MM.1S (cell line): ENCODE data around the gene ZNRF3.

ENCODE experiments used
- DNase-seq: peaks from one replicate; pipeline ENCODE4 v3.0.0-alpha.2; 2015
- H2AFZ ChIP-seq: fragments of 300-600 bp; sonication (generic); 2 replicates; pipeline ENCODE4 v1.6.0; 2016; ENCODE audit warnings: antibody characterized with exemption, low read length
- H3F3A ChIP-seq: fragments of 300-600 bp; sonication (generic); 2 replicates; pipeline ENCODE4 v1.6.1; 2016; ENCODE audit warnings: mild to moderate bottlenecking, antibody characterized with exemption, low read length, moderate library complexity, mixed read lengths; ENCODE audit not compliant: insufficient read depth
- H3K27ac ChIP-seq: fragments of 300-600 bp; sonication (generic); 2 replicates; pipeline ENCODE4 v1.5.1; 2016; ENCODE audit warnings: mild to moderate bottlenecking, low read length
- H3K27me3 ChIP-seq: fragments of 300-600 bp; sonication (generic); replicated peaks from 2 replicates; pipeline ENCODE4 v1.6.0; 2016; ENCODE audit warnings: low read length; ENCODE audit not compliant: insufficient read depth
- H3K36me3 ChIP-seq: fragments of 300-600 bp; sonication (generic); replicated peaks from 2 replicates; pipeline ENCODE4 v1.6.1; 2016; ENCODE audit warnings: mild to moderate bottlenecking, low read length, mixed read lengths; ENCODE audit not compliant: insufficient read depth
- H3K4me1 ChIP-seq: fragments of 300-600 bp; sonication (generic); 2 replicates; pipeline ENCODE4 v1.6.1; 2016; ENCODE audit warnings: low read length, mixed read lengths
- H3K4me2 ChIP-seq: fragments of 300-600 bp; sonication (generic); 2 replicates; pipeline ENCODE4 v1.6.0; 2016; ENCODE audit warnings: low read depth, low read length
- H3K4me3 ChIP-seq: fragments of 300-600 bp; sonication (generic); 2 replicates; pipeline ENCODE4 v1.5.1; 2016; ENCODE audit warnings: low read length, mixed read lengths
- H3K79me2 ChIP-seq: fragments of 300-600 bp; sonication (generic); 2 replicates; pipeline ENCODE4 v1.6.1; 2016; ENCODE audit warnings: mixed run types, low read length, mixed read lengths
- H3K9ac ChIP-seq: fragments of 300-600 bp; sonication (generic); 2 replicates; pipeline ENCODE4 v1.6.1; 2016; ENCODE audit warnings: low read length, mixed read lengths
- H3K9me2 ChIP-seq: fragments of 300-600 bp; sonication (generic); replicated peaks from 2 replicates; pipeline ENCODE4 v1.6.1; 2016; ENCODE audit warnings: mild to moderate bottlenecking, low read length, mixed read lengths; ENCODE audit not compliant: insufficient read depth
- H3K9me3 ChIP-seq: fragments of 300-600 bp; sonication (generic); replicated peaks from 2 replicates; pipeline ENCODE4 v1.6.1; 2016; ENCODE audit warnings: mild to moderate bottlenecking, low read length, mixed read lengths; ENCODE audit not compliant: insufficient read depth
- H4K20me1 ChIP-seq: fragments of 300-600 bp; sonication (generic); 2 replicates; pipeline ENCODE4 v1.6.1; 2016; ENCODE audit warnings: mild to moderate bottlenecking, low read length, moderate library complexity, mixed read lengths; ENCODE audit not compliant: insufficient read depth
- CTCF ChIP-seq: fragments of 300-600 bp; sonication (generic); IDR thresholded peaks from 2 replicates; pipeline ENCODE4 v1.5.1; 2016; ENCODE audit warnings: antibody characterized with exemption, low read length, mixed read lengths
- EZH2 ChIP-seq: fragments of 300-600 bp; sonication (generic); optimal IDR thresholded peaks from 2 replicates; pipeline ENCODE3; 2017; ENCODE audit warnings: low read depth, mild to moderate bottlenecking, antibody characterized with exemption, low read length, mixed read lengths
- EZH2phosphoT487 ChIP-seq: fragments of 300-600 bp; sonication (generic); IDR thresholded peaks from 2 replicates; pipeline ENCODE4 v1.6.1; 2018; ENCODE audit warnings: antibody characterized with exemption, low read length

The ZNRF3 gene

GRCh38 chr22:28921585-28921879, 38.2 kb downstream of the ZNRF3 start:
- Histone ChIP-seq H3K4me3 (no peak overlapping the region), H3K9ac (no peak overlapping the region), H3K79me2 (peaks cover 22% of the 10 kb centered on the region), H4K20me1 (no peaks in the 10 kb centered on the region), H3K4me2 (no peak overlapping the region), H3F3A (no peaks in the 10 kb centered on the region), H3K27ac (no peak overlapping the region), H3K36me3 (no peaks in the 10 kb centered on the region), H3K4me1 (no peaks in the 10 kb centered on the region), H2AFZ (no peak overlapping the region), H3K9me2 (no peaks in the 10 kb centered on the region), H3K9me3 (no peaks in the 10 kb centered on the region), H3K27me3 (no peaks in the 10 kb centered on the region)
- no peak for TF ChIP-seq EZH2phosphoT487
- TF ChIP-seq EZH2, result no peak
- TF ChIP-seq CTCF, result no peak
- DNase-seq, result no peak

- Histone ChIP-seq H3K9me2 (no peaks in the 10 kb centered on the region), H3K4me1 (no peaks in the 10 kb centered on the region), H3F3A (no peaks in the 10 kb centered on the region), H3K4me2 (no peak overlapping the region), H3K27me3 (no peaks in the 10 kb centered on the region), H3K36me3 (no peaks in the 10 kb centered on the region), H3K27ac (no peak overlapping the region), H3K4me3 (no peak overlapping the region), H4K20me1 (no peaks in the 10 kb centered on the region), H3K79me2 (peaks cover 22% of the 10 kb centered on the region), H2AFZ (no peak overlapping the region), H3K9ac (no peak overlapping the region), H3K9me3 (no peaks in the 10 kb centered on the region)
- DNase-seq, result no peak
- TF ChIP-seq EZH2phosphoT487, result no peak
- TF ChIP-seq EZH2, result no peak
- TF ChIP-seq CTCF, result no peak
Measured at GRCh38 chr22:28922540-28923244, 39.3 kb downstream of the ZNRF3 start.

- TF ChIP-seq EZH2phosphoT487, result no peak
- no peak for TF ChIP-seq CTCF
- TF ChIP-seq EZH2, result no peak
- Histone ChIP-seq H3K9me3 (no peaks in the 10 kb centered on the region), H3K4me3 (no peak overlapping the region), H4K20me1 (no peaks in the 10 kb centered on the region), H3F3A (no peaks in the 10 kb centered on the region), H2AFZ (no peak overlapping the region), H3K4me1 (no peaks in the 10 kb centered on the region), H3K9ac (no peak overlapping the region), H3K4me2 (no peak overlapping the region), H3K9me2 (no peaks in the 10 kb centered on the region), H3K79me2 (peaks cover 22% of the 10 kb centered on the region), H3K27ac (no peak overlapping the region), H3K27me3 (no peaks in the 10 kb centered on the region), H3K36me3 (no peaks in the 10 kb centered on the region)
- no peak for DNase-seq
Measured at GRCh38 chr22:28923826-28924732, 40.7 kb downstream of the ZNRF3 start.
